Ishikawa (cell line): Measurements from ENCODE around the gene ZNF226.

Experiments used
- CEBPB ChIP-seq: IDR thresholded peaks from 2 replicates; pipeline ENCODE4 v1.6.1; 2012
- CREB1 ChIP-seq: IDR thresholded peaks from 2 replicates; pipeline ENCODE4 v1.6.1; 2012; ENCODE audit warnings: low read depth
- EGR1 ChIP-seq: IDR thresholded peaks from 2 replicates; pipeline ENCODE4 v1.6.1; 2012
- EP300 ChIP-seq: IDR thresholded peaks from 2 replicates; pipeline ENCODE4 v1.6.1; 2012; ENCODE audit warnings: borderline replicate concordance
- FOXM1 ChIP-seq: IDR thresholded peaks from 2 replicates; pipeline ENCODE4 v1.6.1; 2012; ENCODE audit warnings: low read depth, borderline replicate concordance
- MAX ChIP-seq: IDR thresholded peaks from 2 replicates; pipeline ENCODE4 v1.6.1; 2012
- NFIC ChIP-seq: IDR thresholded peaks from 2 replicates; pipeline ENCODE4 v1.6.1; 2012
- RAD21 ChIP-seq: IDR thresholded peaks from 2 replicates; pipeline ENCODE4 v1.6.1; 2012; ENCODE audit warnings: low read depth
- REST ChIP-seq: IDR thresholded peaks from 2 replicates; pipeline ENCODE4 v1.6.1; 2012; ENCODE audit warnings: low read depth, mild to moderate bottlenecking
- TAF1 ChIP-seq: IDR thresholded peaks from 2 replicates; pipeline ENCODE4 v1.6.1; 2012; ENCODE audit warnings: low read depth, mild to moderate bottlenecking
- TCF12 ChIP-seq: IDR thresholded peaks from 2 replicates; pipeline ENCODE4 v1.6.1; 2012; ENCODE audit warnings: low read depth
- TEAD4 ChIP-seq: IDR thresholded peaks from 2 replicates; pipeline ENCODE4 v1.6.1; 2012
- USF1 ChIP-seq: IDR thresholded peaks from 2 replicates; pipeline ENCODE4 v1.6.1; 2012
- YY1 ChIP-seq: IDR thresholded peaks from 2 replicates; pipeline ENCODE4 v1.6.1; 2012; ENCODE audit warnings: low read depth
- ZBTB7A ChIP-seq: IDR thresholded peaks from 2 replicates; pipeline ENCODE4 v1.6.1; 2012; ENCODE audit warnings: low read depth

ZNF226 gene

GRCh38 chr19:44164673-44165512 lies at the start of gene ZNF226:
TSS of gene ZNF226 (plus strand) at chr19:44165100. CDS start at chr19:44170081, 4,981 bp downstream.
- TF ChIP-seq CREB1 (peak; percentile 34), TCF12 (peak; percentile 59), FOXM1 (no peak), TEAD4 (peak; percentile 61), CEBPB (no peak), YY1 (peak; percentile 93)

- TF ChIP-seq CEBPB (no peak), TCF12 (no peak), EP300 (no peak), CREB1 (no peak), NFIC (no peak)
Measured at GRCh38 chr19:44131955-44132354, 32.9 kb upstream of the ZNF226 start.

- TF ChIP-seq NFIC (no peak), TCF12 (no peak), REST (no peak), CREB1 (no peak), EGR1 (no peak), ZBTB7A (0 out of 2 replicates have a peak, but pooled peaks have one; percentile 31), YY1 (no peak), FOXM1 (no peak), TAF1 (peak; percentile 49; the same call in 1 of the 2 replicates), CEBPB (no peak), RAD21 (no peak), MAX (peak; percentile 53), EP300 (no peak), TEAD4 (peak; percentile 71), USF1 (no peak)
Measured at GRCh38 chr19:44141191-44142058, 23.5 kb upstream of the ZNF226 start, which contains the start of gene ZNF234. TSS of gene ZNF234 (plus strand) at chr19:44141554. CDS start at chr19:44144633, 3,079 bp downstream.

GRCh38 chr19:44142059-44142433 lies 22.9 kb upstream of the ZNF226 start:
- TF ChIP-seq RAD21 (no peak), EP300 (no peak), ZBTB7A (no peak), TCF12 (no peak), CREB1 (no peak), CEBPB (no peak), FOXM1 (no peak), REST (no peak), TAF1 (no peak), USF1 (no peak), NFIC (no peak), TEAD4 (no peak), EGR1 (no peak)

GRCh38 chr19:44149776-44150175 lies 15.1 kb upstream of the ZNF226 start:
- TF ChIP-seq EP300 (no peak), YY1 (no peak), USF1 (no peak), TEAD4 (no peak), RAD21 (no peak), CREB1 (no peak), FOXM1 (no peak), EGR1 (no peak), TCF12 (no peak)
